OCI-M2 (cell line): ENCODE results near the gene KRT8.
"Not testable (repeated sequence)": the region's sequence is repeated elsewhere in the genome, so short reads cannot be mapped to it uniquely, and the experiment has no call there.

Experiments used
- DNase-seq: peaks from one replicate; lab custom pipeline; 2025; ENCODE audit not compliant: unreplicated experiment; lab: John Stamatoyannopoulos, UW

The KRT8 gene

DNA sequence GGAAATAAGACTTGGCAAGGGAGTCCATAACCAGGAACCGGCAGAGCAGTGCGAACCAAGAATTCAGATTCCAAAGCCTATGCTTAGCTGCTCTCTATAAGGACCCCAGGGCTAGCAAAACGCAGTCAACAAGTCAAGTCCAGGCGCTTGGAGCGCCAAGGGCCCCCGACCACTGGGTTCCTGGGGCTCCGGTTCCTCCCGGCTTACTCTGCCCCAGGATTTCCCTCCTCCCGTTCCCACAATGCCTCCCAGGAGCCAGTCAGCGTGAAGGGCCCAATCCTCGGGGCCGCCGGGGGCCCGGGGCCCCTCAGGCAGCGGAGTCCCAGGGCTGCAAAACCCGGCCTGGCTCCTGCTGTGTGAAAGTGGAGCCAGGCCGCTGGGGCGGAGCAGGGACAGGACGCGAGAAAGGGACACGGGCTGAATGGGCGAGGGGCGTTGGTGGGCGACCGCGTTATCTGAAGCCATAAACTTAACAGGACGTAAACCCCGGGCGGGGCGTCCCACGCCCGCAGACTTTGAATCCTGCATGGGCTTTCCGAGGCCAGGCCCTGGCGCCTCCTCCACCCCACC is 1.5 kb downstream of the KRT8 start:
- DNase-seq, result peak; percentile 44

DNA sequence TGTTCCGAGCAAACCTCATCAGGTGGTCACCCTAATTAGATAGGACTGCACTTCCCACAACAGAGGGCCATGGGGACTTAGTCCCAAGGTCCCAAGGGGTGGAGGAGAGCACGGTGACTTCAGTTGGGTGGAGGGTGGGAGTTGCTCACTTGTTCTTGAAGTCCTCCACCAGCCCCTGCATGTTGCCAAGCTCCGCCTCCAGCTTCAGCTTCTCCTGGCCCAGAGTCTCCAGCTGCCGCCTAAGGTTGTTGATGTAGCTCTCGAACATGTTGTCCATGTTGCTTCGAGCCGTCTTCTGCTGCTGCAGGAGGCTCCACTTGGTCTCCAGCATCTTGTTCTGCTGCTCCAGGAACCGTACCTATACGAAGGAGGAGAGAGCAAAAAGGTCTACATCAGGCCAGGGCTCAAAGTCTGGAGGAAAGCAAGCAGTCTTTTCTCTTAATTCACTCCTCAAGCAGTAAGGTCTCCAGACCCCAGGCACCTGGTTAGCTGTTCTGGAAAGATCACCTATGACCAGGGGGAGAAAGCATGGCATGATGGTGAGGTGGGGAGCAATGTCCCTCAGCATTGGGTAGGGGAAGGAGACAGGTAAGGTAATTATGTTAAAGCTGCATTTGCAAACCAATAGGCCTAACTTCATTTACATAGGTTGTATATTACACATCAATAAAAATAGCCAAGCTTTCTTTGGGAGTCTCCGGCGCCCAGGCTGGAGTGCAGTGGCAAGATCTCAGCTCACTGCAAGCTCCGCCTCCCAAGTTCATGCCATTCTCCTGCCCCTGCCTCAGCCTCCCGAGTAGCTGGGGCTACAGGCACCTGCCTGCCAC is 2.9 kb downstream of the KRT8 start:
- DNase-seq, result no peak

DNA sequence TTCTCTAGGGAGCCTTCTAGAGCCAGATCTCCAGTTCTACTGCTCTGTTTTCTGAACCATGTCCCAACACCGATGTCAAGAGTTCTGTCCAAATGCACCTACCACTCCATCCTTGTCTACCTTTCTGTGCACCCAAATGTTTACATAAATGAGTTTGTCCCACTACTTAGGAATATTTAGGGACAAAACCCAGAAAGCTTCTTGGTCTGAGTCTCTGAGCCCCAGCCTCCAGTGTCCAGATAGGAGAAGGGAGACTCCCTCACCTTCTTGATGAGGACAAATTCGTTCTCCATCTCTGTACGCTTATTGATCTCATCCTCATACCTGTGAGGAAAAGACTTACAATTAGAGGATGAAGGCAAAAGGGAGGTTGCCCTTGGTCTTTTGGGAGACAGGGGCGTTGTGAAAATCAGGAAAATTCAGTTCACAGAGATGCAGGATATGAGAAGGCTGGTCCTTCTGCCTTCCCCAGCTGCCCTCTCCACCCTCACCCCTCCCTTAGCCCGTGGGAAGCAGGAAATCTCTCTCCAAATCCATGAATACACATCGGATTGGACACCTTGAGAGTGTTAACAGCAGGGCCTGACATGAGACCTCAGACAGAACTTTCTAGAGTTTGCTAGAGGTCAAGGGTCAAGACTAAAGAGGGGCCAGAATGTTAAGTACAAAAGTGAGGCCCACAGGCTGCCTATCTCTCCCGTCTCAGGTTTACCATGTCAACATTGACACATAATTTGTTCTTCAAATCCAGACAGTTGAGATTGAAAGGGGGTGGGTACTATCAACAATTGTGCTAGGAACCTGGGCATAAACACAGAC is 3.8 kb downstream of the KRT8 start:
- no peak for DNase-seq

DNA sequence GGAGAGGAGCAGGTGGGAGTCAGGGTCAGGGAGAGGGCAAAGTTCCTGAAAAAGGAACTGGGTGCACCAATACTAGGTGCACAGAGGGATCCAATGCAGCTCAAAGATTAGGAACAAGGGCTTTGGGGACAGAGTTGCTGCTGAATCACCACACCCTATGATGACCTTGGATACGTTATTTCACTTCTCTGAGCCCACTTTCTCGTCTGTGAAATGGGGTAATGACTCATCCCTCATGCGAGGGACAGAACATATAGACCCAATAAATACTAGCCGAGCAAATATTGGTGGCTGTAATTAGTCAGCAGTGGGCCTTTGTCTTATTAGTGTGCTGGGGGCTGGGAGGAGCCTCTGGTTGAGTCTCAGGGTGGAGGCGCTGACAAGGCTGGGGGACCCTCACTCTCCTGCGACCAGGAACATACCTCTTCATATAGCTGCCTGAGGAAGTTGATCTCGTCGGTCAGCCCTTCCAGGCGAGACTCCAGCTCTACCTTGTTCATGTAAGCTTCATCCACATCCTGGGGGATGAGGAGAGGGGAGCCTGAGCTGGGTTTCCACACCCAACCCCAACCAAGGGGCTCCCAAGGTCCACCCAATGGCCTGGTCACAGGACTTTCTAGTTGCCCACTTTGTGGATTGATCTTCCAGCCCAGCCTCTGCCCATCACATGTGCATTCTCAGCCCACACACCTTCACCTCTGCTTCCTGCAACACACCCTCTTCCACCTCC is 4.5 kb downstream of the KRT8 start:
- DNase-seq, result no peak

DNA sequence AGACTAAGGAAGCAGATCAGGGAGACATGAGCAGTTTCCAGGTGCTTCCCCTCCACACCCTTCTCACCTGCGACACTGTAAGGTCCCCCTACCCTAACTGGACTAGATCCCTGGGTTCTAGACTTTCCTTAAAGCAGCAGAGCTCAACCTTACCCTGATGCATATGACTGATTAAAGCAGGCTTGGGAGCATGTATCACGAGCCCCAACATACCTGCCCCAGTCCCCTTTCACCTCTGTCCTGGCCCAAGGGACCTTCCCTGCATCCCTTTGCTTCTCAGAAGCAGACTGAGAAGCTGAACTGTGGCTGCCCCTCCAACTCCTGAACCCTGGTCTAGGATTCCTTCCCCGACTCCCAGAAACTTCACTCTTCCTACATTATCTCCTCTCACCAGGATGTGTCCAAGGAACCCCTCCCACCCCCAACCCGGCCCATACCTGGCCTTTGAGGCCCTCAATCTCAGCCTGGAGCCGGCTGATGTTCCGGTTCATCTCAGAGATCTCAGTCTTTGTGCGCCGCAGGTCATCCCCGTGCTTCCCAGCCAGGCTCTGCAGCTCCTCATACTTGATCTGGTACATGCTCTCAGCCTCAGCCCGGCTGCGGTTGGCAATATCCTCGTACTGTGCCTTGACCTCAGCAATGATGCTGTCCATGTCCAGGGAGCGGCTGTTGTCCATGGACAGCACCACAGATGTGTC is 5.4 kb downstream of the KRT8 start:
- no peak for DNase-seq

DNA sequence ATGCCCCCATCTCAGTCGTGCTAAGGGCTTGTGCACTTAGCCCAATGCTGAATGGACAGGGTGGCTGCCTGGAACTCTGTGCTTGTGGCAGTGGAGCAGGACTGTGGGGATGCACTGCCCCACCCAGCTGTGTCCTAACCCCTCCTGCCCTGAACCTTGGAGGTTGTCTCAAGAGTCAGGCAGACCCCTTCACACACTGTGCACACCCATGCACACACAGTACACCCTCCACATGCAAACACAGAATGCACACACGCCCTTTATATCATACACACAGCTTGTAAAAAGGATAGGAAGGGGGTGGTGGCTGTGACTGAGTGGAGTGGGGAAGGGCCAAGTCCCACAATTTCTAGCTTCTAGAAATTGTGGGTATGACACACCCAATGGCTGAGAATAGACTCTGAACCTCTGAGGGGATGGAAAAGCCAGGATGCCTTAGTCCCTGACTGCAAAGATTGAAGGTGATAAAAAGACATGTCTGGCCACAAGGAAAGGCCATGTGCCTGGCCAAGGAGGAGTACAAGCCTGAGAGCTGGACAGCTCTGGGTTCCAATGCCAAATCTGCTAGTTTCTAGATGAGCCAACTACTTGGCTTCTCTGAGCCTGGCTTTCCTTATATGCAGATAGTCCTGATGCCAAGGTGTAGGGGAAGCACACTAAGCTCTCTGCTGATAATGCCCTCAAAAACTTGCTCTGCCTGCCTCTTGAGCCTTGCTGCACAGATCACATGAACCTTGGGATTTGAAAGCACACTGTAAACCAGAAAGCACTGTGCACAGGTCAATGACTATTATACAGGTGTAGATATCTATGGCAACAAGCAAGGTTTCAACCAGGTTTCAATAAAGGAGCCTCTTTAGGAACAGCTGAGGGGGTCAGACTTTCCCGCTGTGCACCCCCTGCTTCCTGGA is 8.4 kb downstream of the KRT8 start:
- no peak for DNase-seq

DNA sequence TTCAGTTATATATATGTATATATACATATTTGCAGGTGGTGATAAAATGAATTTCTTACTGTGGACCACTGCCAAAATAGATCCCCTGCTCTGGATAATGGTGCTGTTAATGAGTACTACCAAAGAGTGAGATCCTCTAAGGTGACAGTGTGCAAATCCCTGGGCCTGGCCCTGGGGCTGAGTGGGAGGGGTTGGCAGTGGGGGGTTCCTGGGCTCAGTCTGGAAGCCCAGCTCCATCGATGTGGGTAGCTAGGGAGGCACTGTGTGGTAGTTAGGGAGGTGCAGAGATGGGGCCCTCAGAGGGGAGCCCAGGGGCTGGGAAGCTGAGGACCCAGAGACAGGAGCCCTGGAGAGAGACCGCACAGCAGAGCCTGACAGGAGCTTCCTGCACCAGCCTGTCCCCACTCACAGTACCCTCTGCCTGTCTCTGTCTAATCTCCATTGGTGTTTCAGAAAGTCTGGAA is 9.1 kb downstream of the KRT8 start:
- DNase-seq, result no peak

DNA sequence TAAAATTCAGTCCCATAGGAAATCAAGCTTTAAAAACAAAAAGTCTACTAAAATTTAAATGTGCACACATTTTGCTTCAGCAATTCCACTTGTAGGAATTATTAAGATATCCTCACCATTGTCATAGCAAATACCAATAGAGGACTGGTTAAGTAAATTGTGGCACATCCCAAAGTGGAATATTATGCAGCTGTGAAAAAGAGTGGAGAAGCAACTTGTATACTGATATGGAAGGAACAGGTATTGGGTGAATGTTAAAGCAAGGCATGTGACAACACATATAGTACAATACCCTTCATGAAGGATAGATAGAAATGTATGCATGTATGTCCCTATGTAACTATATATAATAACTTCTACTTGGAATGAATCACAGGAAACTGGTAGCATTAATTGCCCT is 11.9 kb downstream of the KRT8 start:
- no peak for DNase-seq

DNA sequence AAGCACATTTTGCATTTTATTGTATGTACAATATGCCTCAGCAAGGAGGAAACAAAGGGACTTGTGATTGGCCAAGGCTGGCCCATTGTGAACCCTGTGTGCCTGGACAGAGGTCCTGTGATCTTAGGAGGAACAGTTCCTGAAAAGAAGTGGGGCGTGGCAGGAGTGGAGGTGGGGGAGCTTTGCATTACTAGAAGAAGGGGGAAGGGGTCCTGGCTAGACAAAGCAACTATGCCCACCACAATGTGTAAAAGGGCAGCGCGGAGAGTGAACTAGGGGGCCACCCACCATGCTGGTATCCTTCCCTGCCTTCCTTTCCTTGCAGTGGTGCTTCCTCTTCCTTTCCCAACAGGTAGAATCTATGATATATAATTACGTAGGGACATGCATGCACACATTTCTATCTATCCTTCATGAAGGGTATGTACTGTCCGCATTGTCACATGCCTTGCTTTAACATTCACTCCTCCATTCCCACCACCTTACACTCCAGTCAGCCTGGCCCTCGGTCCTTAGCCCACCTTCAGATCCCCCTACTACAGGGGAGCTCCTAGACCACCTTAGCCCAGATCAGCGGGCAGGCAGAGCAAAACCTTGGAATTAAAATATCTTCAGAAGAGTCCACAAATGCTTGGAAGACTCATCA is 12.5 kb downstream of the KRT8 start:
- no peak for DNase-seq

DNA sequence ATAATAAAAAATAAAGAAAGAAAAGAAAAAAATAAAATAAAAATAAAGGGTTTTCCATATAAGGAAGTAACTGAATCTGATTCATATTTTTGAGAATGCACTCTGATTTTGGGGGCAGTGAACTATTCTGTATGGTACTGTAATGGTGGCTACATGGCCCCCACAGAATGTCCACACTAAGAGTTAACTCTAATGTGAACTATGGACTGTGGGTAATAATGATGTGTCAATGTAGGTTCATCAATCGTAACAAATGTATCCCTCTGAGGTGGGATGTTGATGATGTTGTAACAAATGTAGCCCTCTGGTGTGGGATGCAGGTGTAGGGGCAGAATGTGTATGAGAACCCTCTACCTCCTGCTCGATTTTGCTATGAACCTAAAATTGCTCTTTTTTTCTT is 13.8 kb downstream of the KRT8 start:
- no peak for DNase-seq

DNA sequence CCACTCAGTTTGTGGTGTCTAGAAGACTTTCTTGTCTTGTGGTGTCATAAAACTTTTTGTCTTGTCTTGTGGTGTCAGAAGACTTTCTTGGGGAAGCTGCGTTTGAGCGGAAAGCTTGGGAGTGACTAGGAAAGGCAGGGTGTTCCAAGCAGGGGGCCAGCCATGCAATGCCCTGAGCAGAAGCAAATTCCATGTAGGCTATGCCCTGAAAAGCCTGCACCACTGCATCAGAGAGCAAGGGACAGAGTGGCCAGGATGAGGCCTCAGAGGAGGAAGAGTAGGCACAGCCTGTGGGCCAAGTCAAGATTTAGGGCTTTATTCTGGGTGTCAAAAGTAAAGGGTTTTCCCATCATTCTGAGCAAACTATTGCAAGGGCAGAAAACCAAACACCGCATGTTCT is 14.5 kb downstream of the KRT8 start:
- no peak for DNase-seq

DNA sequence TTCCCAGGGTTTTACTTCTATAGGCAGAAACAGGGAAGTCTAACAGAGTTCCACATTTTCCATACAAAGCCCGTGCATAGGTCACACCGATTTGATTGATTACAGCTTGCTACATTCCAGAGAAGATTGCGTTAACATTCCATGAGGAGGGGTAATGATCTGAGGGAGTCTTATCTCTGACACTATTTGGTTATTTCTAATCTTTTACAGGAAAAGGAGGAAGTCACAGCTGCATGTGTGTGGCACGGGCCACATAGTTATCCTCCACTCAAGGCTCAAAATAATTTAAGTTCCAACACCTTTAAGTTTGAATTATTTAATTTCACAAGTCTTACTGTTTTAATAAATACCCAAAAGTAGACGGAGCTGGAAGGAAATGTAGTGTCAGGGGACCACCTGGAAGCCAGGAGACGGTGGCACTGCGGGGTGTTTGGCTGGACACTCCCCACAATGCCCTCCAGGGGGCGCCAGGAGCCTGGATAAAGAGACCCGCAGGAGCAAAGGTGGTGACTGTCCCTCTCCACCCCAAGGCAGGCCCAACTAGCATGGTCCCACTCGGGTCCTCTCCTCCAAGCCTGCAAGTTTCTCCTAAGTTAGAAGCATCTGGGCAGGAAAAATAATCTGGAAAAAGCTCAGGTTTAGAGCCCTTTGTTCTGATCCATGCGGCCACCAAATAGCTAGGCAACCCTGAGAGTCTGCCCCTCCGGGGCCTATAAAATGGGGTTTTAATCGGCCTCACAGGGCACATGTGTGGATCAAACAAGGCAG is 20.2 kb downstream of the KRT8 start:
- no peak for DNase-seq

DNA sequence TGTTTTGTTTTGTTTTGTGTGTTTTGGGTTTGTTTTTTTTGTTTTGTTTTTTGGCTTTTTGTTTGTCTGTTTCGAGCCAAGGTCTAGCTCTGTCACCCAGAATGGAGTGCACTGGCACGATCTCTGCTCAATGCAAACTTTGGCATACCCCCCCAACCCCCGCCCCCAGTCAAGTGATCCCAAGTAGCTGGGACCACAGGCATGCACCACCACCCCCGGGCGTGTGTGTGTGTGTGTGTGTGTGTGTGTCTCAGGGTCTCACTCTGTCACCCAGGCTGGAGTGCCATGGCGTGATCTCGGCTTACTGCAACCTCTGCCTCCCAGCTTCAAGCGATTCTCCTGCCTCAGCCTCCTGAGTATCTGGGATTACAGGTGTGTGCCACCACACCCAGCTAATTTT is 24.4 kb downstream of the KRT8 start:
- DNase-seq, result not testable (repeated sequence)

DNA sequence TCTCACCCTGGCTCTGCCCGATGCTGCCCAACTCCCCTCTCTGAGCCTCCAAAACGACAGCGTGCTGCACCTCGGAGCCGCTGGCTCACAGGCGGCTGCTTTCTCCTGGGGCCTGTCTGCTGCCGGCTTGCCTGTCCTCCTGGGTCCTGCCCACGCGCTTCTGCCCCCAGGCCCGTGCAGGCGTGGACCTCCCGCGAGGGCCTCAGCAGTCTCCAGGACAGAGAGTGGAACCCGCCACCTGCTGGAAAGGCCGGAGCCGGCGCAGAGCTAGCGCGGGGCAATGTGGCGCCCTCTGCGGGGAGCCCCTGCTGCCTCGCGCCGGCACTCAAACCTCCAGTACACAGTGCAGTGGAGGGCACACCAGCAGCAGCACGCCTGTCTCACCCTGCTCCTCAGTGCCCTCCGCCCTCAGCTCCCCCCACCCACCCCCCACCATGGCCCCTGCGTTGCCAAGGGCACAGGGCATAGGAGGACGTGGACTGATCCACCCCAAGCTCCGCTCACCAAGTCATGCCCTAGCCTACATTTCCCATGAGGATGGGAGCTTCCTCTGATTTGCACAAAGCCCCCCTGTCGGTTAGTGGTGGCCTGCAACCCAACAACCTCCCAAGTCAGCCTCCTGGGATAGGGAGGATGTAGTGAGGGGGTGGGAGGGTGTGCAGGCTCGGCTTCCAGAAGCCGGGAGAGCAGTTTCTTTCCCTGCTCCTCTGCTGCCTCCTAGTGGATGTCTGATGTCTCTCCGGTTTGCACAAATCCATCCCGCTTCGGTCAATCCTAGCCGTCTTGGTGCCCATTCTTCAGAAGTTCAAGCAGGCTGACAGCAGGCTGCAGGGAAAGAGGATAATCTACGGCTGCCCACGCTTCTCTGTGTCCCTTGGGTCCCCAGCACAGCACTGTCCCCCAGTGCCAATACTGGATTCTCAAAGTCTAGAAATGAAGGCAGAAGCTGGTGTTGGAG is 25.2 kb downstream of the KRT8 start:
- DNase-seq, result peak; percentile 43

DNA sequence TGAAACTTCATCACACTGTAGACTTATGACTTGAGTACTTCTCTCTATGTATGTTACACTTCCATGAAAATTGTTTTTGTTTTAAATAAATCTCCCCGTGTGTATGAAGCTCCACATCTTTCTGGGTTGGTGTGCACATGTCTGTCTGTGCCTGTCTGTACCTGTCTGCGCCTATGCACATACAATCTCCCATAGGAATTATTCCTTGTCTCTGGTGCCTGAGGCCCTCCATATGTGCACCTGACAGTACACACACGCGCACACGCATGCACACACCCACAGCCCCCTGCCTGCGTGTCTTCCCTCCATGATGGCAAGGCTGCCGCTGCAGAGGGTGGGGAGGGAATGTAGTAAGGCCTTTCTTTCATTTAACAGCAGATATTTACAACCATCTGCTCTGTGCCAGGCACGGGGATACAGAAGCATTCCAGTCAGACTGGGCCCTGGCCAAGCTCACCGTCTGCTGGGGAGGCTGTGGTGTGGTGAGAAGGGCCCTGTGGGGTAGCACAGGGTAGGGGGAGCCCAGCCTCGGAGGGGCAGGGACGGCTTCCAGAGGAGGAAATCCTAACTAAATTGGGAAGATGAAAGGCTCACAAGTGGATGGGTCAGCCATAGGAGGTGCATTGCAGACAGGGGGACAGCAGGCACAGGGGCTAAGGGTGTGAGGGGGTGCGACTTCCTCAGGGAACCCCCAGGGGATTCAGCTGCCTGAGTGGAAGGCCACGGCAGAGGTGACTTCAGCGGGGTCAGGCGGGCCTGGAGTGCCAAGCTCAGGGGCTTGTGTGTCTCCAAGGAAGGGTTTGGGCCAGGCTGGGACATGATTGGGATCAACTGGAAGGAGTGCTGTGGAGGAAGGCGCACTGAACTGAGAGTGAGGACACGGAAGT is 26.1 kb downstream of the KRT8 start:
- DNase-seq, result no peak

DNA sequence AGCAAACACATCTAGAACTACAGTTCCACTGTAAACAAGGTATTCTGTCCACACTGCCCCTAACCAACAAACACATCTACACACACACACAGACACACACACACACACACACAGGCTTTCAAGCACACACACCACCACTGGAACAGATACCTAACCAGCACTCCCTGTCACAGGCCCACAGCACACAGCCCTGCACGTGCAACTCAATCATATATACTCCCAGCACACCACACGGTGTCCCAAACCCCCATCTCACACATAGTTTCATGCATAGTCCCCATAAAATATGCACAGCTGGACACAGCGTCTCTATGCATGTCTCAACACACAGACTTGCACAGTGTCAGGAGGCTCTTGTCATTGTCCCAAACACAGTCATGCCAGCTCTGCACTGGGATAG is 27.6 kb downstream of the KRT8 start:
- DNase-seq, result no peak
